HCT116 (cell line): Measurements from ENCODE around the gene PDP2. TPM values are rescaled to one million over a fixed set of nuclear protein-coding genes. Genes with fewer than 3 reads are reported as not detected.

Source experiments
- ATAC-seq: fragments of 200-7000 bp; cut with Tn5 transposase; 2 replicates; pipeline ENCODE4 v1.9.1; 2020; ENCODE audit warnings: mild to moderate bottlenecking, moderate library complexity
- BruUV-seq: library from RNA; stranded (reverse); fragments of 400-500 nt; replicated peaks from 2 replicates; lab custom pipeline; 2021; lab: Mats Ljungman, UMichigan
- CTCF ChIA-PET: fragments of 300-600 bp; sonication (Branson Sonifier 250); formaldehyde crosslinking; loops from one replicate; lab custom pipeline; 2021; ENCODE audit warnings: antibody characterized with exemption; lab: Charles Lee
- POLR2A ChIA-PET: fragments of 300-600, 350-600 bp; sonication (Branson Sonifier 250); formaldehyde crosslinking; loops from one replicate; lab custom pipeline; 2021; ENCODE audit warnings: antibody characterized with exemption; lab: Charles Lee
- RAD21 ChIA-PET, 2 experiments: fragments of 300-600 bp; sonication (Branson Sonifier 250); formaldehyde crosslinking; loops; one replicate each; lab custom pipeline; 2023; ENCODE audit warnings: low total read pairs in 2 of 2; ENCODE audit not compliant: uncharacterized antibody in 2 of 2, unreplicated experiment in 2 of 2, low non-redundant PET in 1 of 2; lab: Charles Lee
- DNase-seq: peaks from one replicate; pipeline ENCODE4 v3.0.0-alpha.2; 2010; ENCODE audit warnings: low read depth, low spot score
- H2AFZ ChIP-seq: fragments of 200-600 bp; shearing (Covaris generic), sonication (generic); 2 replicates; pipeline ENCODE4 v1.6.1; 2017; ENCODE audit warnings: low read depth, mixed run types, mixed read lengths, antibody characterized with exemption, low read length; ENCODE audit not compliant: poor library complexity, severe bottlenecking
- H3K27ac ChIP-seq: 2 replicates; pipeline ENCODE4 v1.5.1; 2012; ENCODE audit warnings: low read depth, low read length
- H3K27me3 ChIP-seq: fragments of 200-600 bp; sonication (generic); 2 replicates; pipeline ENCODE4 v1.6.1; 2016; ENCODE audit warnings: mixed run types, low read length, mixed read lengths; ENCODE audit not compliant: insufficient read depth
- H3K36me3 ChIP-seq, 2 experiments: fragments of 200-500 bp in 1 of 2; fragments of 200-600 bp in 1 of 2; sonication (Bioruptor generic) in 1 of 2; sonication (generic) in 1 of 2; 2 replicates each; pipeline versions ENCODE4 v1.5.1 to v1.6.1; 2014 to 2016; ENCODE audit warnings: low read length in 2 of 2, inconsistent platforms in 1 of 2, mixed read lengths in 1 of 2, mixed run types in 1 of 2; ENCODE audit not compliant: insufficient read depth in 2 of 2, control insufficient read depth in 1 of 2
- H3K4me1 ChIP-seq, 2 experiments: fragments of 200-600 bp in 1 of 2; sonication (generic) in 1 of 2; 2 replicates each; pipeline versions ENCODE4 v1.5.1 to v1.6.1; 2012 to 2017; ENCODE audit warnings: low read length in 2 of 2, inconsistent platforms in 1 of 2, mild to moderate bottlenecking in 1 of 2, mixed read lengths in 1 of 2, mixed run types in 1 of 2, moderate library complexity in 1 of 2; ENCODE audit not compliant: insufficient read depth in 2 of 2, control insufficient read depth in 1 of 2
- H3K4me2 ChIP-seq: fragments of 200-600 bp; sonication (generic); 2 replicates; pipeline ENCODE4 v1.6.1; 2017; ENCODE audit warnings: mixed run types, low read length, mixed read lengths
- H3K4me3 ChIP-seq, 2 experiments: fragments of 200-600 bp in 1 of 2; sonication (generic) in 1 of 2; replicated peaks in 1 of 2; 2 replicates each; pipeline ENCODE4 v1.5.1; 2011 to 2016; ENCODE audit warnings: low read length in 2 of 2, control low read depth in 1 of 2, low read depth in 1 of 2, mild to moderate bottlenecking in 1 of 2, mixed read lengths in 1 of 2, mixed run types in 1 of 2
- H3K79me2 ChIP-seq: fragments of 200-600 bp; sonication (generic); 2 replicates; pipeline ENCODE4 v1.6.1; 2017; ENCODE audit warnings: mild to moderate bottlenecking, mixed run types, low read length, moderate library complexity, mixed read lengths; ENCODE audit not compliant: insufficient read depth
- H3K9ac ChIP-seq: fragments of 200-600 bp; sonication (generic); 2 replicates; pipeline ENCODE4 v1.6.1; 2016; ENCODE audit warnings: low read length, mixed read lengths
- H3K9me2 ChIP-seq: fragments of 200-600 bp; sonication (generic), shearing (Covaris generic); 2 replicates; pipeline ENCODE4 v1.6.1; 2017; ENCODE audit warnings: mixed run types, mild to moderate bottlenecking, moderate library complexity; ENCODE audit not compliant: insufficient read depth
- H3K9me3 ChIP-seq, 2 experiments: fragments of 200-500 bp in 1 of 2; fragments of 200-600 bp in 1 of 2; sonication (Bioruptor generic) in 1 of 2; sonication (generic) in 1 of 2; 2 replicates each; pipeline ENCODE4 v1.6.1; 2014 to 2017; ENCODE audit warnings: low read length in 2 of 2, mixed read lengths in 2 of 2, inconsistent platforms in 1 of 2, low read depth in 1 of 2, mild to moderate bottlenecking in 1 of 2, mixed run types in 1 of 2, moderate library complexity in 1 of 2; ENCODE audit not compliant: control insufficient read depth in 1 of 2, insufficient read depth in 1 of 2
- H4K20me1 ChIP-seq: fragments of 200-600 bp; sonication (generic), shearing (Covaris generic); 2 replicates; pipeline ENCODE4 v1.6.1; 2017; ENCODE audit warnings: mixed run types, mild to moderate bottlenecking, moderate library complexity; ENCODE audit not compliant: insufficient read depth
- ATF3 ChIP-seq: IDR thresholded peaks from 2 replicates; pipeline ENCODE4 v1.6.1; 2012
- CTCF ChIP-seq, 3 experiments: fragments of 200-600 bp in 1 of 3; sonication (generic) in 1 of 3; IDR thresholded peaks in 2 of 3; conservative IDR thresholded peaks in 1 of 3; 2 replicates each; pipeline ENCODE4 v1.5.1; 2012 to 2017; ENCODE audit warnings: low read depth in 2 of 3, low read length in 2 of 3, antibody characterized with exemption in 1 of 3, borderline replicate concordance in 1 of 3, control low read depth in 1 of 3, mild to moderate bottlenecking in 1 of 3, mixed read lengths in 1 of 3, mixed run types in 1 of 3, moderate library complexity in 1 of 3; ENCODE audit not compliant: insufficient read depth in 1 of 3
- ELF1 ChIP-seq: IDR thresholded peaks from 2 replicates; pipeline ENCODE4 v1.6.1; 2012; ENCODE audit warnings: low read depth, borderline replicate concordance
- RAD21 ChIP-seq: IDR thresholded peaks from 2 replicates; pipeline ENCODE4 v1.6.1; 2012; ENCODE audit warnings: low read depth, mild to moderate bottlenecking
- REST ChIP-seq: IDR thresholded peaks from 2 replicates; pipeline ENCODE4 v1.6.1; 2012; ENCODE audit warnings: low read depth
- SRF ChIP-seq: IDR thresholded peaks from 2 replicates; pipeline ENCODE4 v1.6.1; 2012; ENCODE audit warnings: low read depth
- TCF7L2 ChIP-seq: IDR thresholded peaks from 2 replicates; pipeline ENCODE4 v1.7.0; 2011; ENCODE audit warnings: borderline replicate concordance, inconsistent platforms; ENCODE audit not compliant: insufficient read depth, insufficient read length; ENCODE audit errors: extremely low read depth
- YY1 ChIP-seq: IDR thresholded peaks from 2 replicates; pipeline ENCODE4 v1.6.1; 2011; ENCODE audit warnings: low read length, low read depth, moderate library complexity, mild to moderate bottlenecking; ENCODE audit not compliant: insufficient replicate concordance; ENCODE audit errors: extremely low read depth
- ZNF274 ChIP-seq: fragments of 200-500 bp; sonication (Bioruptor generic); IDR thresholded peaks from 2 replicates; pipeline ENCODE4 v1.6.1; 2014; ENCODE audit warnings: mild to moderate bottlenecking, low read depth, low read length, inconsistent platforms
- intact Hi-C: fragments of 100-400 bp; cut with micrococcal nuclease; formaldehyde crosslinking; loops from 2 replicates; pipeline ENCODE4 v1.10.0; 2022
- total RNA-seq: library from RNA; stranded (reverse); gene quantifications from one replicate; pipeline ENCODE4 v1.2.1, GENCODE V29; 2021; ENCODE audit not compliant: unreplicated experiment

The PDP2 gene
- total RNA-seq, 1 experiment from 2014 or later = 19.9 TPM

- CTCF ChIA-PET = no interaction called here
- no peak for TF ChIP-seq RAD21
- no peak for TF ChIP-seq ATF3
- TF ChIP-seq SRF = no peak
- TF ChIP-seq YY1 = no peak
- no peak for TF ChIP-seq ELF1
- no peak for TF ChIP-seq CTCF (IDR thresholded peaks at IDR 0.05 in 2 of 3, conservative IDR thresholded peaks at IDR 0.05 in 1 of 3; ENCODE audit: borderline replicate concordance in 1 of 3, insufficient read depth in 1 of 3, low read depth in 2 of 3, low read length in 2 of 3)
- TF ChIP-seq REST = no peak
- no peak for TF ChIP-seq TCF7L2
- no peak for TF ChIP-seq ZNF274
- Histone ChIP-seq H3K9me3 (no peaks in the 10 kb centered on the region), H4K20me1 (no peaks in the 10 kb centered on the region), H3K27ac (peak overlapping the region; percentile 95), H3K79me2 (peaks cover 58% of the 10 kb centered on the region), H2AFZ (no peak overlapping the region), H3K4me1 (peaks cover 0 to 35% of the 10 kb centered on the region in 2 experiments; a peak in 3 of 4 replicates), H3K4me3 (peak overlapping the region; percentile 99), H3K9ac (peak overlapping the region; percentile 98), H3K27me3 (no peaks in the 10 kb centered on the region), H3K4me2 (peak overlapping the region; percentile 97), H3K9me2 (no peaks in the 10 kb centered on the region), H3K36me3 (peaks cover 5 to 17% of the 10 kb centered on the region in 2 experiments; a peak in 2 of 4 replicates)
- RAD21 ChIA-PET = no interaction called here
- TSS peak; percentile 53 for BruUV-seq
- POLR2A ChIA-PET = no interaction called here
- peak; percentile 37 for ATAC-seq
- intact Hi-C loops = no loop called here
- no peak for DNase-seq
Measured at GRCh38 chr16:66933776-66934137, 53.4 kb downstream of the PDP2 start.
